HG03175 (cell line): Measurements from ENCODE around the gene ZDHHC4.
"Not testable (repeated sequence)": the region's sequence is repeated elsewhere in the genome, so short reads cannot be mapped to it uniquely, and the experiment has no call there.

Experiments used
- ATAC-seq: cut with Tn5 transposase; IDR thresholded peaks from one replicate; pipeline ENCODE4 v1.9.1; 2021; ENCODE audit warnings: mild to moderate bottlenecking, moderate library complexity; ENCODE audit not compliant: unreplicated experiment

Gene ZDHHC4

DNA sequence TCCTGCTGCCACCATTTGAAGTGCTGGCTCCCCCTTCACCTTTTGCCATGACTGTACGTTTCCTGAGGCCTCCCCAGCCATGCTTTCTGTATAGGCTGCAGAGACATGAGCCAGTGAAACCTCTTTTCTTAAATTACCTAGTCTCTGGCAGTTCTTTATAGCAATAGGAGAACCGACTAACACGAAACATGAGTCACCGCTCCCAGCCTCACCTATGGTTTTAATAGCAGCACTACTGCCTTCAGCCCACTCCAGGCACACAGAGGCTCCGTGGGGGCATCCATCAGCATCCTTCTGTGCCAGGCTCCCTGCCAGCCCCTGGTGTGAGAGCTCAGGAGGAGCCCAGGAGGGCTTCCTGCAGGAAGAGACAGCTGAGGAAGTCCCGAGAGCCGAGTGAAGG, 54.4 kb downstream of the ZDHHC4 start:
- no peak for ATAC-seq

DNA sequence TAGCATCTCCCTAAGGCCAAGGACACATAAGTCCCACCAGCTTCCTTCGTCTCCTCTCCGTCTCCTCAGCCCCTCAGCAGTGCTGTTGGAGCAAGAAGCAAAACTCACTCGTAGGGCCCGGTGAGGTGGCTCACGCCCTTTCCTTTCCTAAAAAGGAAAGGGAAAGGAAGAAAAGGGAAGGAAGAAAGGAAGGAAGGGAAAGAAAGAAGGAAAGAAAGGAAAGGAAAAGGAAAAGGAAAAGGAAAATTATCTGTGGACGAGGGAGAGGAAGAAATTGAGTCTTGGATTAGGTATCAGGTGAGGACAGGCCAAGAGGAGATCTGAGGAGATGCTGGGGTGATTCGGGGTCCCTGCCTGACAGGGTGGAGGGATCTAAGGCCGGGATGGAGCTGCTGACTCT, 56.8 kb downstream of the ZDHHC4 start:
- ATAC-seq, result no peak

DNA sequence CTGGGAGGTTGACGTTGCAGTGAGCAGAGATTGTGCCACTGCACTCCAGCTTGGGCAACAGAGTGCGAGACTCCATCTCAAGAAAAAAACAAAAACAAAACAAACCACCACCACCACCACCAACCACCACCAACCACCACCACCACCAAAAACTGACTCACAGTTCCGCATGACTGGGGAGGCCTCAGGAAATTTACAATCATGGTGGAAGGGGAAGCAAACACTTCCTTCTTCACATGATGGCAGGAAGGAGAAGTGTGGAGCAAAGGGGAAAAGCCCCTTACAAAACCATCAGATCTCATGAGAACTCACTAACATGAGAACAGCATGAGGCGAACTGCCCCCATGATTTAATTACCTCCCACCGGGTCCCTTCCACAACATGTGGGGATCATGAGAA, 57.7 kb downstream of the ZDHHC4 start:
- ATAC-seq, result not testable (repeated sequence)

DNA sequence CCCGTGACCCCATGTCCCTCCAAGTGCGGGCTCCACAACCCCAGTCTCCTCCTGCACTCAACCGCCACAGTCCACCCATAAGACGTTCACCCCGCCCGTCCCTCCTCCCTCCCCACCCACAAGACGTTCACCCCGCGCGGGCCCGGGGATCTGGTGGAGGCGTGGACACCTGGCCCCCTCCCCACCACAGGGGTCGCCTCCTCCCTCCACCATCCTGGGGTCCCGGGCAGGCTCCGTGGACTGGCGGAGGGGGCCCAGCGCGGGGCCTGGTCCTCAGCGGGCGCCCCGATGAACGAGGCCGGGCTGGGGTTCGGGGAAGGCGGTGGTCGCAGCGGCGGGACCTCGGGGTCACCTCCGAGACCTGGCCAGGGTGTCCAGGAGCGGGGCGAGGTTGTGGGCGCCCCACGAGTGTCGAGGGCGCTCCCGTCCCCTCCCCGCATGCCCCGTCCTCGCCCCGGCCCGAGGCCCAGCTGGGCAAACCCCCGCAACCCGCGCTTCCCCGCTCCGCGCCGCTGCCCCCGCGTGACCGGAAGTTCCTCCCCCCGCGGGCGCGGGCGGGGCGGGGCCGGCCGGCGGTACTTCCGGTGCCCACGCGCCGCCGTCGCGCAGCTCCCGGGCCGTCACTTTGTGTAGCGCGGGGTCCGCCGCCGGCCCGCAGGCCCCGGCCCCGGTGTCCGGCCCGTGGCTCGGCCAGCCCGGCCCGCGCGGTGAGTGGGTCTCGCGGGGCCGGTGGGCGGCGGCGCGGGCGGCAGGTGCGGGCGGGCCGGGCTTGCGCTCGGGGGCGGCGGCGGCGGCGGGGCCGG, 59.7 kb downstream of the ZDHHC4 start, which contains the start of gene ZNF316:
TSS of gene ZNF316 (plus strand) at position 578 of the 803 bp plus-strand sequence. CDS start 5,092 bp downstream, outside the sequence.
- ATAC-seq, result peak; percentile 68

DNA sequence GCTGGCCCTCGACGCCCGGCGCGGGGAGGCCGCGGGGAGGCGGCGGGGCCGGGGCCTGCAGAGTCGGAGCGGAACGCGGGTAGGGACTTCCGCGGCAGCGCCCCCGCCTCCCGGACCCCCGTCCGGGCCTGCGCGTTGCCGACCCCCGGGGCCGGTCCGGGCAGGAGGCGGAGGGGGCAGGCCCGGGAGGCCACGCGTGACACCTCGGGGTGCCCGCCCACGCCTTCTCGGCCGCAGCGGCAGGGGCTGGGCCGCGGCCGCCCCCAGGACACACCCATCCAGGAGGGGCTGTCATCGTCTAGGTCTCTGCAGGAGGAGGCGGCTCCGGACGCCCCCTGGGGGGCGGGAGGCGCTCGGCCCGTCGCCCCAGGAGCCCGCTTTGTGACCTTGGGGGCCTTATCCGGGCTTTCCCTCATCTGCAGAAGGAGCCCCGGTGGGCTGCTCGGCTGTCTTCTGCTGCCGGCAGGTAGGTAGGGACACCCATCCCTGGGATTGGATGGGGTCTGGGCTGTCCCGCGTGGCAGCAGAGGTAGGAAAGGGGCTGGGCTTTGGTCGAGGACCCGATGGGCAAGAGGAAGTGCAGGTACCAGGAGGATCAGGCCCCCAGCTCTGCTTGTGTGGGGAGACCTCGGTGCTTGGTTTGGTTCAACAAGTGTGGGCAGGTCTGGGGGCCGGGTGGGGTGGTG, 60.4 kb downstream of the ZDHHC4 start:
- ATAC-seq, result peak; percentile 84
